HepG2 (cell line): Measurements from ENCODE around the gene ZFYVE21. TPM values are rescaled to one million over a fixed set of nuclear protein-coding genes. Genes with fewer than 3 reads are reported as not detected.

ENCODE experiments used
- HNF4G ChIP-seq, 2 experiments: sonication (generic) in 1 of 2; formaldehyde crosslinking in 1 of 2; IDR thresholded peaks; 2 replicates each; pipeline versions ENCODE4 v1.4.0 to v1.6.1; 2011 to 2020; ENCODE audit warnings: borderline replicate concordance in 2 of 2, low read depth in 2 of 2, mild to moderate bottlenecking in 2 of 2, low read length in 1 of 2, missing genetic modification reagents in 1 of 2, moderate library complexity in 1 of 2
- MED13 ChIP-seq: sonication (generic); formaldehyde crosslinking; IDR thresholded peaks from 2 replicates; pipeline ENCODE4 v1.5.0; 2020; ENCODE audit warnings: missing genetic modification reagents
- MYPOP ChIP-seq: sonication (generic); formaldehyde crosslinking; IDR thresholded peaks from 2 replicates; pipeline ENCODE4 v1.8.1; 2023; ENCODE audit warnings: mild to moderate bottlenecking, moderate library complexity, missing genetic modification reagents
- NFE2 ChIP-seq: sonication (generic); formaldehyde crosslinking; IDR thresholded peaks from 2 replicates; pipeline ENCODE4 v1.4.0; 2020; ENCODE audit warnings: missing genetic modification reagents
- NR2F6 ChIP-seq, 2 experiments: IDR thresholded peaks; 2 replicates each; pipeline ENCODE4 v1.6.1; 2016; ENCODE audit warnings: antibody characterized with exemption in 1 of 2, mild to moderate bottlenecking in 1 of 2
- PRPF4 ChIP-seq: fragments of 200-400 bp; formaldehyde crosslinking; IDR thresholded peaks from 2 replicates; pipeline ENCODE4 v1.6.1; 2016; ENCODE audit warnings: low read length, low read depth; ENCODE audit not compliant: poor library complexity, severe bottlenecking
- ZBTB26 ChIP-seq: IDR thresholded peaks from 2 replicates; pipeline ENCODE4 v1.6.1; 2016; ENCODE audit warnings: missing compliant biosample characterization, missing genetic modification reagents, borderline replicate concordance
- ZNF329 ChIP-seq: sonication (generic); formaldehyde crosslinking; IDR thresholded peaks from 2 replicates; pipeline ENCODE4 v1.9.0; 2021; ENCODE audit warnings: low read depth, mild to moderate bottlenecking, missing genetic modification reagents
- ZNF776 ChIP-seq: sonication (generic); formaldehyde crosslinking; IDR thresholded peaks from 2 replicates; pipeline ENCODE4 v1.4.0; 2020; ENCODE audit warnings: mild to moderate bottlenecking, missing genetic modification reagents
- ZNF816 ChIP-seq: sonication (generic); formaldehyde crosslinking; IDR thresholded peaks from 2 replicates; pipeline ENCODE4 v1.8.0; 2022; ENCODE audit warnings: missing genetic modification reagents, mild to moderate bottlenecking, borderline replicate concordance
- ZNF883 ChIP-seq: sonication (generic); formaldehyde crosslinking; IDR thresholded peaks from 2 replicates; pipeline ENCODE4 v1.5.1; 2020; ENCODE audit warnings: mild to moderate bottlenecking, missing genetic modification reagents; ENCODE audit errors: not compliant biosample characterization
- polyA plus RNA-seq, 8 experiments: library from polyadenylated mRNA; depleted of rRNA in 3 of 8; stranded (reverse) in 7 of 8; unstranded in 1 of 8; fragments of >200 nt; fragmentation: Illumina TruSeq in 4 of 8; extraction: Trizol in 4 of 8; gene quantifications; 2 replicates each; pipeline versions ENCODE4 v1.2.1 to v1.2.3, GENCODE V29; 2011 to 2016; ENCODE audit warnings: low read depth in 4 of 8, missing spikeins in 1 of 8, mixed read lengths in 1 of 8; ENCODE audit not compliant: insufficient read depth in 1 of 8
- total RNA-seq, 5 experiments: library from RNA; depleted of rRNA; stranded (reverse); fragments of >200 nt; fragmentation: Illumina TruSeq; extraction: Trizol; gene quantifications; 2 replicates each; pipeline ENCODE4 v1.2.3, GENCODE V29; 2016; ENCODE audit warnings: low read depth in 1 of 5
- TF ChIP-seq, protein P1 (sequence below): sonication (generic); IDR thresholded peaks from 2 replicates; pipeline ENCODE4 v1.6.1; 2016; ENCODE audit warnings: low read depth, borderline replicate concordance
- TF ChIP-seq, protein P2 (sequence below): sonication (generic); formaldehyde crosslinking; IDR thresholded peaks from 2 replicates; pipeline ENCODE4 v1.4.0; 2020; ENCODE audit warnings: mild to moderate bottlenecking, missing genetic modification reagents
- TF ChIP-seq, protein P3 (sequence below): sonication (generic); formaldehyde crosslinking; IDR thresholded peaks from 2 replicates; pipeline ENCODE4 v1.8.1; 2022; ENCODE audit warnings: low read depth, mild to moderate bottlenecking, missing genetic modification reagents
- TF ChIP-seq, protein P4 (sequence below): sonication (generic); formaldehyde crosslinking; IDR thresholded peaks from 2 replicates; pipeline ENCODE4 v1.8.0; 2022; ENCODE audit warnings: mild to moderate bottlenecking, missing genetic modification reagents, moderate library complexity
- TF ChIP-seq, protein P5 (sequence below): sonication (generic); formaldehyde crosslinking; IDR thresholded peaks from 2 replicates; pipeline ENCODE4 v1.8.0; 2023; ENCODE audit warnings: mild to moderate bottlenecking, missing genetic modification reagents

ZFYVE21 gene
- total and polyA plus RNA-seq, 2 of the 13 experiments (the other 11 are each of a cell fraction or from before 2014, with no cell fraction given): 34.3 to 34.4 TPM

GRCh38 chr14:103716091-103716801, 636 bp downstream of the ZFYVE21 start (continued):
- TF ChIP-seq MYPOP (no peak), NR2F6 (IDR thresholded peaks at IDR 0.05) (no peak), NR2F6 (CRISPR knock-in tag; IDR thresholded peaks at IDR 0.05) (no peak), NFE2 (CRISPR knock-in tag) (no peak), MED13 (CRISPR knock-in tag) (no peak), ZBTB26 (CRISPR knock-in tag) (no peak), PRPF4 (no peak), ZNF776 (CRISPR knock-in tag) (no peak), ZNF816 (no peak), HNF4G (IDR thresholded peaks at IDR 0.05; ENCODE audit: borderline replicate concordance, low read depth, low read length) (no peak), HNF4G (CRISPR knock-in tag; IDR thresholded peaks at IDR 0.05; ENCODE audit: borderline replicate concordance, low read depth) (no peak), ZNF883 (CRISPR knock-in tag) (no peak), ZNF329 (CRISPR knock-in tag) (no peak)
- TF ChIP-seq, protein P1, sequence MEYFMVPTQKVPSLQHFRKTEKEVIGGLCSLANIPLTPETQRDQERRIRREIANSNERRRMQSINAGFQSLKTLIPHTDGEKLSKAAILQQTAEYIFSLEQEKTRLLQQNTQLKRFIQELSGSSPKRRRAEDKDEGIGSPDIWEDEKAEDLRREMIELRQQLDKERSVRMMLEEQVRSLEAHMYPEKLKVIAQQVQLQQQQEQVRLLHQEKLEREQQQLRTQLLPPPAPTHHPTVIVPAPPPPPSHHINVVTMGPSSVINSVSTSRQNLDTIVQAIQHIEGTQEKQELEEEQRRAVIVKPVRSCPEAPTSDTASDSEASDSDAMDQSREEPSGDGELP: no peak
- TF ChIP-seq, protein P2, sequence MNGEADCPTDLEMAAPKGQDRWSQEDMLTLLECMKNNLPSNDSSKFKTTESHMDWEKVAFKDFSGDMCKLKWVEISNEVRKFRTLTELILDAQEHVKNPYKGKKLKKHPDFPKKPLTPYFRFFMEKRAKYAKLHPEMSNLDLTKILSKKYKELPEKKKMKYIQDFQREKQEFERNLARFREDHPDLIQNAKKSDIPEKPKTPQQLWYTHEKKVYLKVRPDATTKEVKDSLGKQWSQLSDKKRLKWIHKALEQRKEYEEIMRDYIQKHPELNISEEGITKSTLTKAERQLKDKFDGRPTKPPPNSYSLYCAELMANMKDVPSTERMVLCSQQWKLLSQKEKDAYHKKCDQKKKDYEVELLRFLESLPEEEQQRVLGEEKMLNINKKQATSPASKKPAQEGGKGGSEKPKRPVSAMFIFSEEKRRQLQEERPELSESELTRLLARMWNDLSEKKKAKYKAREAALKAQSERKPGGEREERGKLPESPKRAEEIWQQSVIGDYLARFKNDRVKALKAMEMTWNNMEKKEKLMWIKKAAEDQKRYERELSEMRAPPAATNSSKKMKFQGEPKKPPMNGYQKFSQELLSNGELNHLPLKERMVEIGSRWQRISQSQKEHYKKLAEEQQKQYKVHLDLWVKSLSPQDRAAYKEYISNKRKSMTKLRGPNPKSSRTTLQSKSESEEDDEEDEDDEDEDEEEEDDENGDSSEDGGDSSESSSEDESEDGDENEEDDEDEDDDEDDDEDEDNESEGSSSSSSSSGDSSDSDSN (CRISPR knock-in tag): peak; percentile 20; the same call in 1 of the 2 replicates
- TF ChIP-seq, protein P3, sequence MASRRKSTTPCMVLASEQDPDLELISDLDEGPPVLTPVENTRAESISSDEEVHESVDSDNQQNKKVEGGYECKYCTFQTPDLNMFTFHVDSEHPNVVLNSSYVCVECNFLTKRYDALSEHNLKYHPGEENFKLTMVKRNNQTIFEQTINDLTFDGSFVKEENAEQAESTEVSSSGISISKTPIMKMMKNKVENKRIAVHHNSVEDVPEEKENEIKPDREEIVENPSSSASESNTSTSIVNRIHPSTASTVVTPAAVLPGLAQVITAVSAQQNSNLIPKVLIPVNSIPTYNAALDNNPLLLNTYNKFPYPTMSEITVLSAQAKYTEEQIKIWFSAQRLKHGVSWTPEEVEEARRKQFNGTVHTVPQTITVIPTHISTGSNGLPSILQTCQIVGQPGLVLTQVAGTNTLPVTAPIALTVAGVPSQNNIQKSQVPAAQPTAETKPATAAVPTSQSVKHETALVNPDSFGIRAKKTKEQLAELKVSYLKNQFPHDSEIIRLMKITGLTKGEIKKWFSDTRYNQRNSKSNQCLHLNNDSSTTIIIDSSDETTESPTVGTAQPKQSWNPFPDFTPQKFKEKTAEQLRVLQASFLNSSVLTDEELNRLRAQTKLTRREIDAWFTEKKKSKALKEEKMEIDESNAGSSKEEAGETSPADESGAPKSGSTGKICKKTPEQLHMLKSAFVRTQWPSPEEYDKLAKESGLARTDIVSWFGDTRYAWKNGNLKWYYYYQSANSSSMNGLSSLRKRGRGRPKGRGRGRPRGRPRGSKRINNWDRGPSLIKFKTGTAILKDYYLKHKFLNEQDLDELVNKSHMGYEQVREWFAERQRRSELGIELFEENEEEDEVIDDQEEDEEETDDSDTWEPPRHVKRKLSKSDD (CRISPR knock-in tag): no peak
- TF ChIP-seq, protein P4, sequence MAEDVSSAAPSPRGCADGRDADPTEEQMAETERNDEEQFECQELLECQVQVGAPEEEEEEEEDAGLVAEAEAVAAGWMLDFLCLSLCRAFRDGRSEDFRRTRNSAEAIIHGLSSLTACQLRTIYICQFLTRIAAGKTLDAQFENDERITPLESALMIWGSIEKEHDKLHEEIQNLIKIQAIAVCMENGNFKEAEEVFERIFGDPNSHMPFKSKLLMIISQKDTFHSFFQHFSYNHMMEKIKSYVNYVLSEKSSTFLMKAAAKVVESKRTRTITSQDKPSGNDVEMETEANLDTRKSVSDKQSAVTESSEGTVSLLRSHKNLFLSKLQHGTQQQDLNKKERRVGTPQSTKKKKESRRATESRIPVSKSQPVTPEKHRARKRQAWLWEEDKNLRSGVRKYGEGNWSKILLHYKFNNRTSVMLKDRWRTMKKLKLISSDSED (CRISPR knock-in tag): no peak
- TF ChIP-seq, protein P5, sequence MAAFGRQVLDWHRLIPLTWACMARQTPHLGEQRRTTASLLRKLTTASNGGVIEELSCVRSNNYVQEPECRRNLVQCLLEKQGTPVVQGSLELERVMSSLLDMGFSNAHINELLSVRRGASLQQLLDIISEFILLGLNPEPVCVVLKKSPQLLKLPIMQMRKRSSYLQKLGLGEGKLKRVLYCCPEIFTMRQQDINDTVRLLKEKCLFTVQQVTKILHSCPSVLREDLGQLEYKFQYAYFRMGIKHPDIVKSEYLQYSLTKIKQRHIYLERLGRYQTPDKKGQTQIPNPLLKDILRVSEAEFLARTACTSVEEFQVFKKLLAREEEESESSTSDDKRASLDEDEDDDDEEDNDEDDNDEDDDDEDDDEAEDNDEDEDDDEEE (CRISPR knock-in tag): 0 out of 2 replicates have a peak, but pooled peaks have one; percentile 50
